HFFc6 (cell line): ENCODE data around the gene UBASH3A. TPM values are rescaled to one million over a fixed set of nuclear protein-coding genes. Genes with fewer than 3 reads are reported as not detected.

ENCODE experiments used
- DNase-seq: peaks from one replicate; pipeline ENCODE4 v3.0.0-alpha.2; 2018
- H3K27ac Mint-ChIP-seq: 2 replicates; pipeline ENCODE4 v1.8.0; 2020; ENCODE audit warnings: mild to moderate bottlenecking, mixed read lengths
- H3K27me3 Mint-ChIP-seq: 2 replicates; pipeline ENCODE4 v1.8.0; 2021; ENCODE audit warnings: mild to moderate bottlenecking, moderate library complexity, mixed read lengths; ENCODE audit not compliant: insufficient read depth
- H3K36me3 Mint-ChIP-seq: 2 replicates; pipeline ENCODE4 v1.8.0; 2021; ENCODE audit warnings: low read depth, mixed read lengths
- H3K4me1 Mint-ChIP-seq: 2 replicates; pipeline ENCODE4 v1.8.0; 2020; ENCODE audit warnings: low read depth, mixed read lengths
- H3K4me3 Mint-ChIP-seq: 2 replicates; pipeline ENCODE4 v1.8.0; 2020; ENCODE audit warnings: mild to moderate bottlenecking, moderate library complexity, mixed read lengths
- H3K9me3 Mint-ChIP-seq: 2 replicates; pipeline ENCODE4 v1.8.0; 2020; ENCODE audit warnings: mild to moderate bottlenecking, mixed read lengths
- total RNA-seq, 6 experiments: library from RNA; stranded (reverse); fragmentation: NEBNext Ultra II Directional; extraction: Animal tissue kit (Norgen Biotek cat#: 25700); gene quantifications; 2 replicates in 1 of 6; 3 replicates in 5 of 6; pipeline ENCODE4 v1.2.3, GENCODE V29; 2021
- TF ChIP-seq, protein P1 (sequence below): fragments of 200-600 bp; sonication (generic); IDR thresholded peaks from 2 replicates; pipeline ENCODE4 v1.5.0; 2021; ENCODE audit warnings: antibody characterized with exemption, mild to moderate bottlenecking

The UBASH3A gene
- total RNA-seq, 6 experiments from 2014 or later, result not detected

DNA sequence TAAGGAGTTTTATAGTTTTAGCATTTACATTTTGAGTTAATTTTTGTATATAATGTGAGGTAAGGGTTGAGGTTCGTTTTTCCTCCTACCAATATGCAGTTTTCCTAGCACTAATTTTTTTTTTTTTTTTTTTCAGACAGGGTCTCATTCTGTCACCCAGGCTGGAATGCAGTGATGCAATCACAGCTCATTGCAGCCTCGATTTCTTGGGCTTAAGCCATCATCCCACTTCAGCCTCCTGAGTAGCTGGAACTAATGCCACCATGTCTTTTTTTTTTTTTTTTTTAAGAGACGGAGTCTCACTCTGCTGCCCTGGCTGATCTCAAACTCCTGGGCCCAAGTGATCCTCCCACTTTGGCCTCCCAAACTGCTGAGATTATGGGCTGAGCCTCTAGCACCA is 2.5 kb upstream of the UBASH3A start:
- no peak for DNase-seq
- TF ChIP-seq, protein P1, sequence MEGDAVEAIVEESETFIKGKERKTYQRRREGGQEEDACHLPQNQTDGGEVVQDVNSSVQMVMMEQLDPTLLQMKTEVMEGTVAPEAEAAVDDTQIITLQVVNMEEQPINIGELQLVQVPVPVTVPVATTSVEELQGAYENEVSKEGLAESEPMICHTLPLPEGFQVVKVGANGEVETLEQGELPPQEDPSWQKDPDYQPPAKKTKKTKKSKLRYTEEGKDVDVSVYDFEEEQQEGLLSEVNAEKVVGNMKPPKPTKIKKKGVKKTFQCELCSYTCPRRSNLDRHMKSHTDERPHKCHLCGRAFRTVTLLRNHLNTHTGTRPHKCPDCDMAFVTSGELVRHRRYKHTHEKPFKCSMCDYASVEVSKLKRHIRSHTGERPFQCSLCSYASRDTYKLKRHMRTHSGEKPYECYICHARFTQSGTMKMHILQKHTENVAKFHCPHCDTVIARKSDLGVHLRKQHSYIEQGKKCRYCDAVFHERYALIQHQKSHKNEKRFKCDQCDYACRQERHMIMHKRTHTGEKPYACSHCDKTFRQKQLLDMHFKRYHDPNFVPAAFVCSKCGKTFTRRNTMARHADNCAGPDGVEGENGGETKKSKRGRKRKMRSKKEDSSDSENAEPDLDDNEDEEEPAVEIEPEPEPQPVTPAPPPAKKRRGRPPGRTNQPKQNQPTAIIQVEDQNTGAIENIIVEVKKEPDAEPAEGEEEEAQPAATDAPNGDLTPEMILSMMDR, result no peak
- Mint-ChIP-seq H3K9me3 (peaks cover 52% of the 10 kb centered on the region), H3K4me3 (no peak overlapping the region), H3K4me1 (no peaks in the 10 kb centered on the region), H3K27me3 (no peaks in the 10 kb centered on the region), H3K36me3 (0 out of 2 replicates have a peak, but pooled peaks cover 4% of the 10 kb centered on the region), H3K27ac (no peak overlapping the region)

DNA sequence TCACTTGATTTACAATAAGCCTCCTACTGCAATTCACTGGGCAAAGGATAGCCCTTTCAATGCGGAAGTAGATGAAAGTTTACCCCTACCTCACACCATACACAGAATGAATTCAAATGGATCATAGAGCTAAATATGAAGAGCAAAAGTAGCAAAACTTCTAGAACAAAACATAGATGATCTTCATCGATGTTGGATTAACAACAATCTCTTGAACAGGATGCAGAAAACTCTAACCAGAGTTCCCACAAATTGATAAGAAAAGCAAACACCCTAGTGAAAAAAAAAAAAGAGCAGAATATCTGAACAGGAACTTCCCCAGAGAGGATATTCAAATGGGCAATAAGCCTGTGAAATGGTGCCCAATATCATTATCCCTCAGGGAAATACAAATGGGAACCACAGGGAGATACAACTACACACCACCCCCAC is 1.9 kb upstream of the UBASH3A start:
- no peak for DNase-seq
- H3K27ac Mint-ChIP-seq, result no peak overlapping the region
- 0 out of 2 replicates have a peak, but pooled peaks cover 4% of the 10 kb centered on the region for H3K36me3 Mint-ChIP-seq
- H3K4me3 Mint-ChIP-seq, result no peak overlapping the region
- H3K4me1 Mint-ChIP-seq, result no peaks in the 10 kb centered on the region
- H3K27me3 Mint-ChIP-seq, result no peaks in the 10 kb centered on the region
- TF ChIP-seq, protein P1, result no peak
- H3K9me3 Mint-ChIP-seq, result peaks cover 52% of the 10 kb centered on the region

DNA sequence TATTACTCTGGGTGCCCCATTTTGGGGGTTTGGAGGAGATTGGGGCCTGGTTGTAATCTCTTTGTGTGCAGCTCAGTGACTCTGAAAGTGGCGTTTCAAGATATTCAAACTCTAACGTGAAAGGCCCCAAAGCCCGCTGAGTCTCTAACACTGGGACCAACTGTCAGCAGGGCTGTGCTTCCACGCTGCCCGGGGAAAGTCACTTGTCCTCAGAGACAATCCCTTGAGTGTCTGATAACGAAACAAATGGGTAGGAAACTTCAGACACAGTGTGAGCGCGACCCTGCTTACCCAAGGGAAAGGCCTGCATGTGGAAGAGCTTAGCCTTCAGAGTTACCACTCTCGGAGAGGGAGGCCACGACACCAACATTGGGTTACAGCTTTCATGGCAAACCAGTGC is 837 bp downstream of the UBASH3A start:
- DNase-seq, result no peak
- TF ChIP-seq, protein P1, result no peak
- Mint-ChIP-seq H3K4me3 (no peak overlapping the region), H3K9me3 (peaks cover 36% of the 10 kb centered on the region), H3K36me3 (no peaks in the 10 kb centered on the region), H3K27me3 (no peaks in the 10 kb centered on the region), H3K4me1 (no peaks in the 10 kb centered on the region), H3K27ac (no peak overlapping the region)

DNA sequence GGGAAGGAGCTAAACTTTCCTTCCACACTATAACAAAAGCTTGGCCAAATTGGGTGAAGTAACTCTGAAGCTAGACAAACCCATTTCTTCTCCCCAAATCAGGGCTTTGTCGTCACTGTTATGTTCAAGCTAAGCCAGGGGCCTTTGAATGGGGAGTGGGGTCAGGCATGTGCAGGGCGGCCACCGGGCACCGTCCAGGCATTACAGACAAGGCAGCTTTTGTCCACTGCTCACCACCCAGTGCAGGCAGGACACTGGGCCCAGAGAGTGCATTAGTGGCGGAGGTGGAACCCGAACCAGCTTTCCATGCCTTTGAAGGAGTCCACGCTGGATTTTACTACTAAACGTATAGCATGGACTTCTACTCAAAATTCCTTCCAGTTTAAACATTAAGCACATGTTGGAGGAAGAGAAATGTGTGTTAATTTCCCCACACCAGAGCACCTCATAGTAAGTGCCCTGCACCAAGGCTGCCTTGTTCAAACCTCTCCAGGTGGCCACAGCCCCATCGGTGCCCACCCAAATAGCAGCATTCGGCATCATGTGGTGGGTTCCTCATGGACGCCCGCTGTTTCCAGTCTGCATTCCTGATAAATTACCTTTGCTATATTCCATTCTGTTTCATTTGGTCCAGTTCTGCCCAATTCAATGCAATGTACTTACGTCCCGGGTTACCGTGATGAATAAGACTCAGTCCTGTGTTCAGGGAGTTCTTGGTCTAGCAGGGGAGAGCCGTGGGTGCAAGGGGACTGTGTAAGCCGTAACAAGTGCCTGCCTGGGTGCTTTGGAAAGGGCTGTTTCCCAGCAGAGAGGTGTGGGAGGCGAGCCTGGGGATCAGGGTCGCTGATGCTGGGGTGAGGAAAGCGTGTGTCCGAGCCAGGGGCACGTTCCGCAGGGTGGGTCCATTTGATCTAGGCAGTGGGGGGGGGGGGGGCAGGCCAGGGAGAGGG is 1.6 kb downstream of the UBASH3A start:
- no peaks in the 10 kb centered on the region for H3K36me3 Mint-ChIP-seq
- H3K27ac Mint-ChIP-seq, result no peak overlapping the region
- no peaks in the 10 kb centered on the region for H3K4me1 Mint-ChIP-seq
- H3K9me3 Mint-ChIP-seq, result peaks cover 41% of the 10 kb centered on the region
- TF ChIP-seq, protein P1, result no peak
- no peak overlapping the region for H3K4me3 Mint-ChIP-seq
- no peaks in the 10 kb centered on the region for H3K27me3 Mint-ChIP-seq
- DNase-seq, result no peak

DNA sequence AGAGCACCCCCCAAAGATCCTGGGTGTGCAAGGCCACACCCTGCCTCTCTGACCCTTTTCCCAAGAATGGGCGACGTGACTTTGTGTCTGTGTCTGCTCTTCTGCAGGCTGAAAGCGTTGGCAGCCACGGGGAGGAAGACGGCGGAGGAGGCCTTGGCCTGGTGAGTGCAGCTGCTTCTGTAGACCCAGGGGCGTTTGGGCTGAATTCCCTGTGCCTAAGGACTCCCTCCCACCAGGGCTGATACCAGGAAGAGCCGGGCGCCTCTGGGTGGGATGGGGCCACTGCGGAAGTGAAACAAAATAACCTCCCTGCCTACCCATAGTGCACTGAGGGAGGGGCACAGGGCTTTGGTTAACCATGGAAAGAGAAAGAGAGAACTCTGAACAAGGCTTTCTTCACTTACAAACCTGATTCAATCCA is 2.5 kb downstream of the UBASH3A start:
- DNase-seq, result no peak
- peaks cover 41% of the 10 kb centered on the region for H3K9me3 Mint-ChIP-seq
- H3K4me3 Mint-ChIP-seq, result no peak overlapping the region
- H3K27me3 Mint-ChIP-seq, result no peaks in the 10 kb centered on the region
- H3K4me1 Mint-ChIP-seq, result no peaks in the 10 kb centered on the region
- H3K36me3 Mint-ChIP-seq, result no peaks in the 10 kb centered on the region
- no peak overlapping the region for H3K27ac Mint-ChIP-seq
- TF ChIP-seq, protein P1, result no peak
